ENCODE results near the gene PERM1.

- TF ChIP-seq, protein P1, sequence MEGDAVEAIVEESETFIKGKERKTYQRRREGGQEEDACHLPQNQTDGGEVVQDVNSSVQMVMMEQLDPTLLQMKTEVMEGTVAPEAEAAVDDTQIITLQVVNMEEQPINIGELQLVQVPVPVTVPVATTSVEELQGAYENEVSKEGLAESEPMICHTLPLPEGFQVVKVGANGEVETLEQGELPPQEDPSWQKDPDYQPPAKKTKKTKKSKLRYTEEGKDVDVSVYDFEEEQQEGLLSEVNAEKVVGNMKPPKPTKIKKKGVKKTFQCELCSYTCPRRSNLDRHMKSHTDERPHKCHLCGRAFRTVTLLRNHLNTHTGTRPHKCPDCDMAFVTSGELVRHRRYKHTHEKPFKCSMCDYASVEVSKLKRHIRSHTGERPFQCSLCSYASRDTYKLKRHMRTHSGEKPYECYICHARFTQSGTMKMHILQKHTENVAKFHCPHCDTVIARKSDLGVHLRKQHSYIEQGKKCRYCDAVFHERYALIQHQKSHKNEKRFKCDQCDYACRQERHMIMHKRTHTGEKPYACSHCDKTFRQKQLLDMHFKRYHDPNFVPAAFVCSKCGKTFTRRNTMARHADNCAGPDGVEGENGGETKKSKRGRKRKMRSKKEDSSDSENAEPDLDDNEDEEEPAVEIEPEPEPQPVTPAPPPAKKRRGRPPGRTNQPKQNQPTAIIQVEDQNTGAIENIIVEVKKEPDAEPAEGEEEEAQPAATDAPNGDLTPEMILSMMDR (IDR thresholded peaks at IDR 0.05): no peak
- no peak for TF ChIP-seq POLR2A (IDR thresholded peaks at IDR 0.05)
Observed at GRCh38 chr1:942411-942821, 39.5 kb downstream of the PERM1 start.

Data from thyroid gland (tissue), 4 donors.